ENCODE results near the gene HAVCR2. TPM values are rescaled to one million over a fixed set of nuclear protein-coding genes. Genes with fewer than 3 reads are reported as not detected.
A peak's percentile ranks its signal among the peaks of the same experiment; 100 is the strongest.

Gene HAVCR2
- total and polyA plus RNA-seq, 10 of the 15 experiments (the other 5 are each of a cell fraction or from before 2014, with no cell fraction given) = 5.2 to 7.5 (median 6.9) TPM

DNA sequence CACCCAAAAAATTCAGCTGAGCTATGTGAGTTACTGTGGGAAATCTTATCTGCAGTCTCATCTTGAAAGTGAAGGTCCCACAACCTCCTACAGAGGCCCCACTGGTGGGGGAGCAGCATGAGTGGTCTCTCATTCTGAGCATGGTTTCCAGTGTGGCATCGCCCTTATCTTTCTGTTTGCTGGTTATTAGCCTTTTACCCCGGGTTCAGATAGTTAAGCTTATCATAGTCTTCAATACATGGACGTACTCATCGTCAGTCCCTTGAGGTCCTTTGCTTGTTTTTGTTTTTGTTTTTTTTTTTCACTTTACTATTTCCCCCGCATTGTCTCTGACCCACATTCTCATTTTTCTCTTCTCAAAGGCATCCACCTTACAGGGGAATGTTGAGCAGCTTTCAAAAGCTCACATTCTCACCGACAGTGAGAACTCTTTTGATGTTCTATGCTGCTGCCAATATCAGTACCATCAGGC is 7.7 kb upstream of the HAVCR2 start (continued):
- TF ChIP-seq, protein P1, sequence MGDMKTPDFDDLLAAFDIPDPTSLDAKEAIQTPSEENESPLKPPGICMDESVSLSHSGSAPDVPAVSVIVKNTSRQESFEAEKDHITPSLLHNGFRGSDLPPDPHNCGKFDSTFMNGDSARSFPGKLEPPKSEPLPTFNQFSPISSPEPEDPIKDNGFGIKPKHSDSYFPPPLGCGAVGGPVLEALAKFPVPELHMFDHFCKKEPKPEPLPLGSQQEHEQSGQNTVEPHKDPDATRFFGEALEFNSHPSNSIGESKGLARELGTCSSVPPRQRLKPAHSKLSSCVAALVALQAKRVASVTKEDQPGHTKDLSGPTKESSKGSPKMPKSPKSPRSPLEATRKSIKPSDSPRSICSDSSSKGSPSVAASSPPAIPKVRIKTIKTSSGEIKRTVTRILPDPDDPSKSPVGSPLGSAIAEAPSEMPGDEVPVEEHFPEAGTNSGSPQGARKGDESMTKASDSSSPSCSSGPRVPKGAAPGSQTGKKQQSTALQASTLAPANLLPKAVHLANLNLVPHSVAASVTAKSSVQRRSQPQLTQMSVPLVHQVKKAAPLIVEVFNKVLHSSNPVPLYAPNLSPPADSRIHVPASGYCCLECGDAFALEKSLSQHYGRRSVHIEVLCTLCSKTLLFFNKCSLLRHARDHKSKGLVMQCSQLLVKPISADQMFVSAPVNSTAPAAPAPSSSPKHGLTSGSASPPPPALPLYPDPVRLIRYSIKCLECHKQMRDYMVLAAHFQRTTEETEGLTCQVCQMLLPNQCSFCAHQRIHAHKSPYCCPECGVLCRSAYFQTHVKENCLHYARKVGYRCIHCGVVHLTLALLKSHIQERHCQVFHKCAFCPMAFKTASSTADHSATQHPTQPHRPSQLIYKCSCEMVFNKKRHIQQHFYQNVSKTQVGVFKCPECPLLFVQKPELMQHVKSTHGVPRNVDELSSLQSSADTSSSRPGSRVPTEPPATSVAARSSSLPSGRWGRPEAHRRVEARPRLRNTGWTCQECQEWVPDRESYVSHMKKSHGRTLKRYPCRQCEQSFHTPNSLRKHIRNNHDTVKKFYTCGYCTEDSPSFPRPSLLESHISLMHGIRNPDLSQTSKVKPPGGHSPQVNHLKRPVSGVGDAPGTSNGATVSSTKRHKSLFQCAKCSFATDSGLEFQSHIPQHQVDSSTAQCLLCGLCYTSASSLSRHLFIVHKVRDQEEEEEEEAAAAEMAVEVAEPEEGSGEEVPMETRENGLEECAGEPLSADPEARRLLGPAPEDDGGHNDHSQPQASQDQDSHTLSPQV (IDR thresholded peaks at IDR 0.05) = no peak
- TF ChIP-seq RAD51 (IDR thresholded peaks at IDR 0.05) (no peak), ESRRA (IDR thresholded peaks at IDR 0.05; ENCODE audit: low read length) (no peak), NR2C2 (IDR thresholded peaks at IDR 0.05; ENCODE audit: borderline replicate concordance, control insufficient read depth, insufficient read length, low read depth) (no peak), PAX5 (IDR thresholded peaks at IDR 0.05; ENCODE audit: borderline replicate concordance, low read depth, low read length) (peak; percentile 69; the same call in 1 of the 2 replicates), SUZ12 (IDR thresholded peaks at IDR 0.05; ENCODE audit: unreplicated experiment) (no peak), RELA (IDR thresholded peaks at IDR 0.05; ENCODE audit: borderline replicate concordance, partially characterized antibody) (no peak), BRCA1 (IDR thresholded peaks at IDR 0.05; ENCODE audit: low read depth, low read length) (no peak), MYB (IDR thresholded peaks at IDR 0.05; ENCODE audit: borderline replicate concordance, low read depth, low read length) (no peak), NFXL1 (IDR thresholded peaks at IDR 0.05; ENCODE audit: borderline replicate concordance) (no peak), RCOR1 (conservative IDR thresholded peaks at IDR 0.05; ENCODE audit: low read depth, low read length) (no peak), HCFC1 (IDR thresholded peaks at IDR 0.05; ENCODE audit: low read length) (no peak), PAX8 (IDR thresholded peaks at IDR 0.05) (no peak), ZNF217 (IDR thresholded peaks at IDR 0.05) (no peak), WRNIP1 (IDR thresholded peaks at IDR 0.05; ENCODE audit: borderline replicate concordance, low read depth, low read length) (no peak)
- TF ChIP-seq, protein P2, sequence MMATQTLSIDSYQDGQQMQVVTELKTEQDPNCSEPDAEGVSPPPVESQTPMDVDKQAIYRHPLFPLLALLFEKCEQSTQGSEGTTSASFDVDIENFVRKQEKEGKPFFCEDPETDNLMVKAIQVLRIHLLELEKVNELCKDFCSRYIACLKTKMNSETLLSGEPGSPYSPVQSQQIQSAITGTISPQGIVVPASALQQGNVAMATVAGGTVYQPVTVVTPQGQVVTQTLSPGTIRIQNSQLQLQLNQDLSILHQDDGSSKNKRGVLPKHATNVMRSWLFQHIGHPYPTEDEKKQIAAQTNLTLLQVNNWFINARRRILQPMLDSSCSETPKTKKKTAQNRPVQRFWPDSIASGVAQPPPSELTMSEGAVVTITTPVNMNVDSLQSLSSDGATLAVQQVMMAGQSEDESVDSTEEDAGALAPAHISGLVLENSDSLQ (IDR thresholded peaks at IDR 0.05) = no peak
- TF ChIP-seq, protein P3, sequence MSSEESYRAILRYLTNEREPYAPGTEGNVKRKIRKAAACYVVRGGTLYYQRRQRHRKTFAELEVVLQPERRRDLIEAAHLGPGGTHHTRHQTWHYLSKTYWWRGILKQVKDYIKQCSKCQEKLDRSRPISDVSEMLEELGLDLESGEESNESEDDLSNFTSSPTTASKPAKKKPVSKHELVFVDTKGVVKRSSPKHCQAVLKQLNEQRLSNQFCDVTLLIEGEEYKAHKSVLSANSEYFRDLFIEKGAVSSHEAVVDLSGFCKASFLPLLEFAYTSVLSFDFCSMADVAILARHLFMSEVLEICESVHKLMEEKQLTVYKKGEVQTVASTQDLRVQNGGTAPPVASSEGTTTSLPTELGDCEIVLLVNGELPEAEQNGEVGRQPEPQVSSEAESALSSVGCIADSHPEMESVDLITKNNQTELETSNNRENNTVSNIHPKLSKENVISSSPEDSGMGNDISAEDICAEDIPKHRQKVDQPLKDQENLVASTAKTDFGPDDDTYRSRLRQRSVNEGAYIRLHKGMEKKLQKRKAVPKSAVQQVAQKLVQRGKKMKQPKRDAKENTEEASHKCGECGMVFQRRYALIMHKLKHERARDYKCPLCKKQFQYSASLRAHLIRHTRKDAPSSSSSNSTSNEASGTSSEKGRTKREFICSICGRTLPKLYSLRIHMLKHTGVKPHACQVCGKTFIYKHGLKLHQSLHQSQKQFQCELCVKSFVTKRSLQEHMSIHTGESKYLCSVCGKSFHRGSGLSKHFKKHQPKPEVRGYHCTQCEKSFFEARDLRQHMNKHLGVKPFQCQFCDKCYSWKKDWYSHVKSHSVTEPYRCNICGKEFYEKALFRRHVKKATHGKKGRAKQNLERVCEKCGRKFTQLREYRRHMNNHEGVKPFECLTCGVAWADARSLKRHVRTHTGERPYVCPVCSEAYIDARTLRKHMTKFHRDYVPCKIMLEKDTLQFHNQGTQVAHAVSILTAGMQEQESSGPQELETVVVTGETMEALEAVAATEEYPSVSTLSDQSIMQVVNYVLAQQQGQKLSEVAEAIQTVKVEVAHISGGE (CRISPR knock-in tag; IDR thresholded peaks at IDR 0.05) = no peak
- TF ChIP-seq, protein P4, sequence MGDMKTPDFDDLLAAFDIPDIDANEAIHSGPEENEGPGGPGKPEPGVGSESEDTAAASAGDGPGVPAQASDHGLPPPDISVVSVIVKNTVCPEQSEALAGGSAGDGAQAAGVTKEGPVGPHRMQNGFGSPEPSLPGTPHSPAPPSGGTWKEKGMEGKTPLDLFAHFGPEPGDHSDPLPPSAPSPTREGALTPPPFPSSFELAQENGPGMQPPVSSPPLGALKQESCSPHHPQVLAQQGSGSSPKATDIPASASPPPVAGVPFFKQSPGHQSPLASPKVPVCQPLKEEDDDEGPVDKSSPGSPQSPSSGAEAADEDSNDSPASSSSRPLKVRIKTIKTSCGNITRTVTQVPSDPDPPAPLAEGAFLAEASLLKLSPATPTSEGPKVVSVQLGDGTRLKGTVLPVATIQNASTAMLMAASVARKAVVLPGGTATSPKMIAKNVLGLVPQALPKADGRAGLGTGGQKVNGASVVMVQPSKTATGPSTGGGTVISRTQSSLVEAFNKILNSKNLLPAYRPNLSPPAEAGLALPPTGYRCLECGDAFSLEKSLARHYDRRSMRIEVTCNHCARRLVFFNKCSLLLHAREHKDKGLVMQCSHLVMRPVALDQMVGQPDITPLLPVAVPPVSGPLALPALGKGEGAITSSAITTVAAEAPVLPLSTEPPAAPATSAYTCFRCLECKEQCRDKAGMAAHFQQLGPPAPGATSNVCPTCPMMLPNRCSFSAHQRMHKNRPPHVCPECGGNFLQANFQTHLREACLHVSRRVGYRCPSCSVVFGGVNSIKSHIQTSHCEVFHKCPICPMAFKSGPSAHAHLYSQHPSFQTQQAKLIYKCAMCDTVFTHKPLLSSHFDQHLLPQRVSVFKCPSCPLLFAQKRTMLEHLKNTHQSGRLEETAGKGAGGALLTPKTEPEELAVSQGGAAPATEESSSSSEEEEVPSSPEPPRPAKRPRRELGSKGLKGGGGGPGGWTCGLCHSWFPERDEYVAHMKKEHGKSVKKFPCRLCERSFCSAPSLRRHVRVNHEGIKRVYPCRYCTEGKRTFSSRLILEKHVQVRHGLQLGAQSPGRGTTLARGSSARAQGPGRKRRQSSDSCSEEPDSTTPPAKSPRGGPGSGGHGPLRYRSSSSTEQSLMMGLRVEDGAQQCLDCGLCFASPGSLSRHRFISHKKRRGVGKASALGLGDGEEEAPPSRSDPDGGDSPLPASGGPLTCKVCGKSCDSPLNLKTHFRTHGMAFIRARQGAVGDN (IDR thresholded peaks at IDR 0.05) = no peak

Data from GM12878 (cell line).